ENCODE results near the gene SFMBT2.
"Not testable (repeated sequence)": the region's sequence is repeated elsewhere in the genome, so short reads cannot be mapped to it uniquely, and the experiment has no call there.

Gene SFMBT2

DNA sequence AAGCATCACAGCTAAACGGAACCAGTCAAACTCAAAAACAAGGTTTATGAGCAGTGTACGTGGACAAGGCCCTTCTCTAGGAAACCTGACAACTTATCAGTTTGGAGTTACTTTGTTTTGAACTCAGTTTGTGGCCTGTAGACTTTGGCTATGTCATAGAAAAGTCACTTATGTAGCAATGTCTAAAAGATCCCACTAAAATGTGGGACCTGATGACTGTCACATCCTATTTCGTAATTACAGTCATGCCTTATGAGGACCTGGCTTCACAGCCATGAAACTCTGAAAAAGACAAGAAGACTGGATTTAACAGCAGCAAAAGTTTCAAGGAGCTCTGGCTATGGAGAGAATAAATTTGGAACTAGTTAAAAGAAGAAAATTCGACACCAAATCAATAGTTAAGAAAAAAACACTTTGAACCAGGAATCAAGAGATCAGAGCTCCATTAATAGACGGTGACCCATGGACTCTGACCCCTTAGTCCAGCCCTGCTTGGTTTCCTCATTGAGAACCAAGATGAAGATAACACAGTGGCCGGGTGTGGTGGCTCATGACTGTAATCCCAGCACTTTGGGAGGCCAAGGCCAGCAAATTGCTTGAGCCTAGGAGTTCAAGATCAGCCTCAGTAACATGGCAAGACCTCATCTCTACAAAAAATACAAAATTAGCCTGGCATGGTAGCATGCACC is 204.3 kb downstream of the SFMBT2 start:
- DNase-seq, result no peak

DNA sequence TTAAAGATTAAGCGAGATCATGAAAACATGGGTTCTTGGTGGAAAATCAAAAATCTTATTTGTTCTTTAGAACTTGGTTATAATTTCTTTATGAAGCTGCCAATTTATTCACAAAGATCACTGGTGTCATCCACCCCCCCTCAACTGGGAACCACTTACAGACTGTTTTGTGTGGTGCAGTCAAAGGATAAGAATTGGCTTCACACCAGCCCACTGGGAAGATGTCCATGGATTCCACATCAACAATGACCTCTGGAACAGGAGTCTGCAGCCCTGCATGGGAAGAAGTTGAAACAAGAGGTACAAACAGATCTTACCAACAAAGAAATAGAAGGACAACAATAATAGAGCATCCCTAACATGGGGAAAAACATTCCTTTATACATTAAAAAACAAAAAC is 205.2 kb downstream of the SFMBT2 start:
- DNase-seq, result no peak

DNA sequence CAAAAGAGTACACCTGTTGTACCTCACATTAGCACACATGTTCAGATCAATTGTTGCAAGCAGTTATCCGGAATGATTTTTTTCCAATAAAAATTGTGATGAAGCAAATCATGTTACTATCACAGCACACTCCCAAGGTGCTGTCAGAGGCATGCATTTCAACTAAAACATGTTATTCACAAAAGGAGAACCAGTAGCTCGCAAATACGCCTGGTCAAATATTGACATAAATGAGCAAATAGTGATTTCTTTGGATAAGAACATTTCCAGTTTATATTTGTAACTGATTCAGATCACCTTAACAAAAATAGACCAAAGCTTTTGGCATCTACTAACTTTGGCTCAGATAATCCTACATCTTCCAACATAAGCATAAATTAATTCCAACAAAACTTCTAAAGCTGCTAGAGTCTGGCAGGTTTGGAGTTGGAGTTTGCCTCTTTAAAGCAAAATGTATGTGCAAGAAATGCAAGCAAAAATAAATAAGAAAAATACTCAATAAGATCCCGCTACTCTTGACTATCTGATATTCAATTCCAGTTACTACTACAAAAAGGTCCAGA is 208.0 kb downstream of the SFMBT2 start:
- no peak for DNase-seq

DNA sequence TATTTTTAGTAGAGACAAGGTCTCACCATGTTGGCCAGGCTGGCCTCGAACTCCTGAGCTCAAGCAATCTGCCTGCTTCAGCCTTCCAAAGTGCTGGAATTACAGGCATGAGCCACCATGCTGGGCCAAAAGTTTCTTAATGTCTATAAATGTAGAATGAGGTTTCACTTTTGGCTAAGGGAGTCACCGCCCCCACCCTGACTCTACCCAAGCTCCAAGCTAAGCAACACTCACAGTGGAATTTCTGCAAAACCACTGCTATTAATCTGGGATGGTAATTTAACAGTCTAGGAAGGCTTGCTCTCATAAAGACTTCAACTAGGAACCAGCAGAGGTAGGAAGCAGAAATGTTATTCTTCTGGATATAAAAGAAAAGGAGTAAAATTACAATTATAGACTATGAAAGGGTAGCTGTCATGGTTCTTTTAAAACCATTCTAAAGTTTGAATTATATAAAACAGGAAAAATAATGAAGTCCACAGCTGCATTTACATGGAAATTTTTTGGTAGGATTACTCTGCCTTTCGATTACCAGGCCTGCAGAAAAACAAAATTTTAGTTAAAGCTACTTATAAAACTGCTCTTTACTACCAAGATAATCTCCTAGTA is 211.6 kb downstream of the SFMBT2 start:
- DNase-seq, result no peak

DNA sequence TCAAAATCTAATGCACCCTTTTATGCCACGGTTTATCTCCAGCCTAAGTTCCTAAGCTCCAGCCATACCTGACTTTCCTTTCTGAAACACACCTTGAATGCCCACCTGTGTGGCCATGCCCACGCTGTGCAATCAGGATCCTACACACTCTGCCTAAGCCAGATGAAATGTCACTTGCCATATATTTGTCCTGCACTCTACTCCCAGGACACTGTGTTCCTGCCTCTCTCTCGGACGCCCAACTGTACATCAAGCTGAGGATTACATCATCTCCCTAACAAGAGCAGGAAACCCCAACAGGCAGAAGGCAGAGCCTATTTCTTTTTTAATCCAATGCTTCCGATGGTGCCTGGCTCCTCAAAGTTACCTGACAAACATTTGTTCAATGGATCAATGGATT is 214.6 kb downstream of the SFMBT2 start:
- no peak for DNase-seq

DNA sequence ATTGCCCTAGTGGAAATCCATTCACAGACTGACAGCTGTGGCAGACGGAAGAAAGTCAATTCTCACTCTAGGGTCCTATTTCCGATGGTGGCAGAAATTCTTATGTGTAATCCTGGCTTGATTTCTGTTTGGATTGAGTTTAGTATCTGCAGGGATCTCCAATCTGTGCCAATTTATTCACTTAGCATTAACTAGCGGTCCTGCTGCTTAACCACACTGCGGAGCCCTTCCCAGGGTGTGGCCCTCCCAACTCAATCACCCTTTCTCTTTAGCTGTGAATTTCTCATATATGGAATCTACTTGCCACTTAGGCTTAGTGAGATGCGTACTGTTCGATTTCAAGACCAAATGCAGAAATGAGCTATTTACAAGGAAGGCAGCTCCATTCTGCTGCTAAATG is 215.7 kb downstream of the SFMBT2 start:
- no peak for DNase-seq

DNA sequence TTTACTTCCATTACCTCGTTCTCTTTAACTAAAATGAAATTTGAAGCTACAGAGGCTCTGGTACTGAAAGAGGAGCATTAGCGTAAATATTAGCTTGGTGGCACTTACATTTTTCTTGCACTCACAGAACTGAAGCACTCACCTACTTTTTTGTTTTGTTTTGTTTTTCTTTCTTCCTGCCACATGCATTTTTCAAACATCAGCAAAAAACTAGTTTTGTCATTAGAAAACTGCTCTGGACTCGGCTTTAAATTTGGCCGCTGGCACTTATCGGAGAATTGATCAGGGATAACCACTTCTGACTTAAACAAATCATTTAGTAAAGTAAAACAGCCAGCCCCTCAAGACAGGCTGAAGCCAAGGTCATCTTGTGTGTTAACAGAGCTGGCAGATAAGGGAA is 216.3 kb downstream of the SFMBT2 start:
- no peak for DNase-seq

DNA sequence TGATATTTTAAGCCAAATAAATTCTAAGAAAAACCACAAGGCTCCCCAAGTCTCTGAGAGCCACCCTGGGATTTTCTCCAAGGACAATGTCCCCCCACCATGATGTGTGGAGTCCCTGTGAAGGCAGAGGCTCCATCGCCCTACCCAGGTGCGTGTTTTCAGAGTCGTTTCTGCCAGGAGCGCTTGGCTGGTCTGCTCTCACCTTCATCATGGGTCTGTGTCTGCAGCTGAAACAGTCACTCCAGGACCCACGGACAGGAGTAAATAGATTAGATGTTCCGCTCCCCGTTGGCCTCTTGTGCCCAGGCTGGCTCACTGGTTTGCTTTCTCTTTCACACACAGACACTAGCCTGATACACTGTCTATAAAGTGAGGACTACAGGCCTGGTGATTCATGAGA is 217.5 kb downstream of the SFMBT2 start:
- no peak for DNase-seq

DNA sequence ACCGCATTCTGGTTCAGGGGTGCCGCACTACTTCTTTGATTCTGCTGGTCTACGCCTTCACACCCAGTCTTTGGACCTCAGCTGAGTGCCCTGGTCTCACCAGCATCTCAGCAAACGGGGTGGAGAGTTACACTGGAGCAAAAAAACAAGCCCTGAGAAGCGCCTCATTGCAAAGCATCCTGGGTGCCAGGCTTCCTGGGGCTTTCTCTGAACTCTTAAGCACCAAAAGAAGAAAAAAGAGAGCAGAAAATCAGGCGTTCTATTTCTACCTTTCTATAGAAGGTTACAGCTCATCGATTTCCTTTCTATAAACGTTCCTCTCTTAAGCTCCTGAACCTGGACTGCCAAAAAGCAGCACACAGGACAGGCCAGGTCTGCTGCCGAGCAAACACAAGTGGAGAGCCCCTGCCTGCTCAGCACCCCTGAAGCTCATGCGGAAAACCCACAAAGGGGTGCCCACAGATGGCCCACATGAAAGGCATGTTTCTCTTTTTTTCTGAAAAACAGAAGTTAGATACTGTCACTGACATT is 217.9 kb downstream of the SFMBT2 start:
- no peak for DNase-seq

DNA sequence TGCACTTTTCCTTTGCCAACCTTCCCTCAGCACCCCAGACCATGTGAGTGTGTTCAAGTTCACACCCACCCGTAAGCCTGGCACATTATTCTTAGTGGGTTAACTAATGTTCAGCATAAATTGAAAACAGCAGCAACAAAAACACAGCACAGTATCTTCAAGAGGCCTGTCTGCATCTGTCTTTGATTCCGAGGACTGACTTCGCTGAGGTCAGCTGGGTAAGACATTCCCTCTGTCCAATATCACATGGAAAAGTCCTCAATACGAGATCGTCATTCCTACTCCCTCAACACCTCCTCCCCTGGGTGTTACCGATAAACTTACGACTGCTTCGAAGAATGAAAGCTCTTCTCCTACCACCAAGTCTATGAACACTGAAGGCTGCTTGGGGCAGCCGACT is 218.8 kb downstream of the SFMBT2 start:
- DNase-seq, result no peak

DNA sequence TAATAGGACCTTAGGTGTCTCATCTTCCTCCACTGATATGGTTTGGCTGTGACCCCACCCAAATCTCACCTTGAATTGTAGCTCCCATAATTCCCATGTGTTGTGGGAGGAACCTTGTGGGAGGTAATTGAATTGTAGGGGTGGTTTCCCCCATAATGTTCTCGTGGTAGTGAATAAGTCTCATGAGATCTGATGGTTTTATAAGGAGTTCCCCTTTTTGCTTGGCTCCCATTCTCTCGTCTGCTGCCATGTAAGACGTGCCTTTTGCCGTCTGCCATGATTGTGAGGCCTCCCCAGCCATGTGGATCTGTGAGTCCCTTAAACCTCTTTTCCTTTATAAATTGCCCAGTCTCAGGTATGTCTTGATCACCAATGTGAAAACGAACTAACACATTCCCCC is 220.1 kb downstream of the SFMBT2 start:
- DNase-seq, result not testable (repeated sequence)

DNA sequence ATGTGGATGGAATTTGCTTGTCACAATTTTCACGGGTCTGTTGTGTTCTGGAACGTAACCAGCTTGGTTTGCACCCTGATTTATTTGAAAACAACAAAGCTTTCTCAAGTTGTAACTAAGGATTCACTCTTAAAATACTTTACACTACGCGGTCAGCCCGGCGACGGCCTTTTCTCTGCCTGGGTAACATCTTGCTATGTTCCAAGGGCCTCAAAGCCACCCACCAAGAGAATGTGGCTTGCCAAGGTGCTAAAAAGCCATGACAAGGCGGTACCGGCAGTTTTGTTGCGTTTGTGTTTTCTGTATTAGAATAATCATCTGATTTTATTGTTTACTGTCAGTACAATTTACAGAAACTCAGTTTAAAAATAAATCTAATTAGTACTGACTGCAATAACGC is 220.9 kb downstream of the SFMBT2 start:
- DNase-seq, result no peak

DNA sequence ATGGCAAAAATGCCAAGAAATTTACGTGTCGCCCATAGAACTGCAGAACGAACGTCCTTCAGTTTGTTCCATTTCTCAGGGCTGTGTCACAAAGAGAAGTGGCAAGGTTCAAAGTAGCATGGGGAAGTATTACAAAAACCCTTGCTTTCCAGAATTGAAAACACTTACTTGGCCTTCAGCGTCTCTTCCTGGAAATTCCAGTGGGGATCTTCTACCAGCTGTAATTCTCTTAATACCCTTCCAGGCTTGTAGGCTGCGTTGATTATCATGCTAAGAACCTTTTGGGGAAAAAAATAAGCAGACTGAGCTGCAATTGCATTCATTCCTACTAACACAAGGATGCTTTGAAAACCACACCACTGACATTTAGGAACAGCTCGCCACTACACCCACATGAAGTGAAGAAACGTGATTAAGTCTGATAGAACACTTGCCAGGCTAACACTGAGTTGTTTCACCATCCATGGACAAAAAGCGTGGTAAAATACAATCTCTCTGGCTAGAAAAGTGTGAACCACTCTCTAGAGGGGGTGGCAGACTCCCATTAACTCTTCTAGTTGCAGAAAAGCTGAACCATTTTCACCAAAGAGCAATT is 222.3 kb downstream of the SFMBT2 start:
- no peak for DNase-seq

DNA sequence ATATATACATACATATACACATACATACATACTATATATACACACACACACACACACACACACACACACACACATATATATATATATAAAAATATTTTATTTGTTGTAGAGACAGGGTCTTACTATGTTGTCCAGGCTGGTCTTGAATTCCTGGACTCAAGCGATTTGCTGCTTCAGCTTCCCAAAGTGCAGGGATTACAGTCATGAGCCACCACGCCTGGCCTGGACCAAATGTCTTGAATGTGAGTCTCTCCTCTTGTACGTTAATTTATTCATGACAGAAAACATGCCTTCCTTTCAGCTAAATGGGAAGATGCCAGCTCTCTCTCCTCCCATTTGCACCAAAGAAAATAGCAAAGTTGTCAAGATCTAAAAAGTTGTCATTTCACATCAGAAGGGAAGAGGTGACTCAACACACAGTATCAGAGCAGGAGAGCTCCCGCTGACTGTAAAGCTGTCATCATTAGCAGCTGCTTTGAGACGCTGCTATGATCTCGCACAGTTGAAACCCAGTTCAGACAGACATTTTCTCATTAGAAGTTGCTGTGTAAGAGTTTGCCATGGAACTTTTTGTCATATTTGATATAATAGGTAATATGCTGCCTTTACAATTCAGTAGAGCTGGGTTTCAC is 224.3 kb downstream of the SFMBT2 start:
- no peak for DNase-seq

DNA sequence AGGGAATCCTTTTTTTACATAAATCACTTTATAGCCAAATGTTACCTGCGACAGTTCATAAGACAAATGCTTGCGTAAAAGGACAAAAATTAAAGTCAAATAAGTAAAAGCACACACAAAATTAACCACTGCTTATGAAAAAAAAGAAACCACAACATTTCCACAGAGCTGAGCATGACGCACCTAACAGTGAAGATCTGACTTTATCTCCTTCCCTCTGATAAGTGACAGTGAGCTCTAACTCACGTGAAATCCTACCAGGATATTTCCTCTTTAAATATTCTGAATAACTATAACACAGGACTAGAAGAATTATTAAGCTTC is 225.5 kb downstream of the SFMBT2 start:
- DNase-seq, result no peak

DNA sequence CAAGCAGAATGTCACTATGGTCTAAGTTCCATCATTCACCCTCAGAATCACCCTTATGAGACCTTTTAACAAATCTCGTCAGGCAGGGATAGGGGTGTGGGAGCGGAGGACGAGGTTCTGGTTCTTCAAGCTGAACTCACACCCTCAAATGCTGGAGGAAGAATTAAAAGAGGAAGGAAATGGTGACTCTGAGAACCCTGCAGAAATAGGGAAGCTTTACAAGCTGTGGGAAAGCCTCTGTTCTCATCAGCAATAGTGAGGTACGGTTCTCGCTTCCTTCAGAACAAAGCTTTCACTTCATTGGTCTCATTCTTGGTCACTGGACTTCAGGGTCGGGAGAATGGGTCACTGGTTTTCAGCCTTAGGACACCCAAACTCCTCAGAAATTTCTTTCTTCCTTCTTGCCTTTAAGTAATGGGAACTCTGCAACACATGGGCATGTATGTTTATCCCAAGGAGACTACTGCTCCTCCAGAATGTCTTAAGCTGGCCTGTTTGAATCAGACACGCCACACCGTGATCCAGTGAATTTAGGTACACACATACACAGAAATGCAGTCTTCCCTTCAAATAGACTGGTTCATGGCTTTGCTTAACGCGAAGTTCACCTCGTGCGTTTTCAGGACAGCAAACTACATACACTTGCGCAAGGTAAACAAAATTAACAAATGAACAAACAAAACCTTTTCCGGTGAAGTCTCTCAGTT is 226.0 kb downstream of the SFMBT2 start:
- DNase-seq, result no peak

DNA sequence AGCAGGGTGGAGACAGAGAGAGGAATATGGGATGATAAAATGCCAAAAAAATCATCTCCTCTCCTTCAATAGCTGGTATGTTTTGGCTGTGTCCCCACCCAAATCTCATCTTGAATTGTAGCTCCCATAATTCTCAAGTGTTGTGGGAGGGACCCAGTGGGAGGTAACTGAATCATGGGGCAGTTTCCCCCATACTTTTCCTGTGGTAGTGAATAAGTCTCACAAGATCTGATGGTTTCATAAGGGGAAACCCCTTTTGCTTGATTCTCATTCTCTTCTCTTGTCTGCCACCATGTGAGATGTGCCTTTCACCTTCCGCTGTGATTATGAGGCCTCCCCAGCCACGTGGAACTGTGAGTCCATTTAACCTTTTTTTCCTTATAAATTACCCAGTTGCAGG is 226.7 kb downstream of the SFMBT2 start:
- DNase-seq, result not testable (repeated sequence)

DNA sequence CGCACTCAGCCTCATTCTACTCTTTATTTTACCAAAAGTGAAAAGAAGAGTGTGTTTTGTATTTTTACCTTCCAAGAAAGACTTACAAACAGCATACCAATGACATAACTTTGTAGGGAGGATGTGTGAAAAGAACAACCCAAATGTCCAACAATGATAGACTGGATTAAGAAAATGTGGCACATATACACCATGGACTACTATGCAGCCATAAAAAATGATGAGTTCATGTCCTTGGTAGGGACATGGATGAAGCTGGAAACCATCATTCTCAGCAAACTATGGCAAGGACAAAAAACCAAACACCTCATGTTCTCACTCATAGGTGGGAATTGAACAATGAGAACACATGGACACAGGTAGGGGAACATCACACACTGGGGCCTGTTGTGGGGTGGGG is 228.5 kb downstream of the SFMBT2 start:
- not testable (repeated sequence) for DNase-seq

DNA sequence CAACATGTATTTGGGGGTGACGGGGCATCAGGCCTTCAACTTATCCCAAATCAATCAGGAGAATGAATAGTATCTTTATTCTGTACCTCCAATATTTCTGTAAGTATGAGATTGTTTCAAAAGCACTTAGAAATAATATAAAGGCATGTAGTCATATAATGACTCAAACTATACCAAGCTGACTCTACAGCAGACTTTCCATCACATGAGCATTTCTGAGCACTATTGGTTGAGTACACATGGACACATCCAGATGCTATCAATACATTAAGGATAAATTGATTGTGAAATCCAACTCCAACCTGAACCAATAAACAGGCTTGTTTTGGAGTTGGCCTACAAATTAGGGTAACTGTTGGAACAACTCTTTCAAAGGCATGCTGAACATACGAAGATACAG is 229.4 kb downstream of the SFMBT2 start:
- DNase-seq, result no peak

DNA sequence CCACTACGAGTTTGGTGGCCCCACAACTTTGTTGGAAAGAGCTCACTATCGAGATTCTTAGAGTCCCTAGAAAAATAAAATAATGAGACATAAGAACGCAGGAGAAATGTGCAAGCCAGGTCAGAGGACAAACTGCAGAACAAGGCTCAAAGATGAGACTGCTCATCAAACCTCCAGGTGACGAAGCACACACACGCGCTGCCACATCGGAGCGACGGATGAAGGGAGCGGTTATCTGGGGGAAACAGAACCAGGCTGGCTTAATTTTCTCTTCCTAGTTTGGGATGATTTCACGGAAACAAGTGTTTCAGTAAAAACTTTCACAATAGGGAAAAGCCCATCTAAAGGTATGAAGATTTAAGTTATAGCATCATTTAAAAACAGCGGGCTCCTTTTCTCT is 231.3 kb downstream of the SFMBT2 start:
- DNase-seq, result no peak

DNA sequence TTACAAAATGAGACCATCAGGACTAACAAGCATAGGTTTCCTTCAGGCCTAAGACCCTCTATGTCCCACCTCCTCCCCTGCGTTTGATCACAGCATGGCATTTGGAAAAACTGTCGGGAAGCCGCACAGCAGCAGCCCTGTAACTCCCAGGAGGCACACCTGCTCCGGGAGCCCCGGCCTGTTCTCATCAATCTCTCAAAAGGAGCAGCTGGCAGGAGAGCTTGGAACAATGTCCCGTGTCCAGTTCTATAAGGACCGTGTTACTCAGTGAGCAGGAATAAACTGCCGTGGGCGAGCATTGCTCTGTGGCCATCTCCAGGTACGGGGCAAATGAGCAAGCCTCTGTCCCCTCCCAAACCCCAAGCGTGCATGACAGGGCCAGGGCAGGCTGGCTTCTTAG is 236.9 kb downstream of the SFMBT2 start:
- no peak for DNase-seq

DNA sequence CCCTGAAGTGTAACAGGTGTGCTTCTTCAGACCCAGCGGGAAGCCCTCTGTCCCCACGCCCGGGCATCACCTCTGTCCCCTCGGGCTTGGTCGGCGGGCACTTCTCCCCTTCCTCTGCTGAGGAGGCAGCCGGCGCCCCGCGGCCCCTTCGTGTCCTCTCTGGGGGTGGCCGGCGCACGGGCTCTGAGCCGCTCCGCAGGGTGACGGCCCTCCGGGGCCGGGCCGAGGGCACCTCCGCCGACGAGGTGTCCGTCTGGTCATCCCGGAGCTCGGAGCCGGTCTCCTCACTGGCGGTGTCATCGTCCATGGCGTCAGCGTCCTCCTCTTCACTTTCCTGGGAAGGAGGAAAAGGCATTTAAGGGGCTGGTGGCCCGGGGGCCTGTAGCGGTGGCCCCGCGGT is 239.0 kb downstream of the SFMBT2 start:
- no peak for DNase-seq

All from 8988T (cell line).